HG02678 (cell line): ENCODE measurements around the gene TTBK1.

Experiments used
- ATAC-seq: cut with Tn5 transposase; IDR thresholded peaks from one replicate; pipeline ENCODE4 v1.9.1; 2021; ENCODE audit warnings: mild to moderate bottlenecking, moderate library complexity; ENCODE audit not compliant: unreplicated experiment

TTBK1 gene

DNA sequence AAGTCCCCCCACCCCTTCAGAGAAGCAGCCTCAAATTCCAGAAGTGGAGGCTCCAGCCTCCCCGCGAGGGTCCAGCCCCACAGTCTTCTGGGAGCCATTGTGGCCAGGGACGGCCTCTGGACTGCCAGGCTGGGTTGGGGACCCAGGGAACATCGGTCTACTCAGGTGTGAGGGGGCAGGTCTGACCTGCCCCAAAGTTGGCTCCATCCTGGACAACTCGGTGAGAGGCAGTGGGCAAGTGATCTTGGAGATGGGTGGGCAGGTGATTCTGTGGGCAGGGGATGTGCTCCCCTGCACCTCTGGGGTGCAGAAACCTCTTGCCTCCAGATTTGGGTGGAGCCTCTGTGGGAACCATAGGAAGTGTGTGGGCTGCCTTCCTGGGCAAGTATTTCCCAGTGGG is 42.6 kb downstream of the TTBK1 start:
- ATAC-seq: no peak

DNA sequence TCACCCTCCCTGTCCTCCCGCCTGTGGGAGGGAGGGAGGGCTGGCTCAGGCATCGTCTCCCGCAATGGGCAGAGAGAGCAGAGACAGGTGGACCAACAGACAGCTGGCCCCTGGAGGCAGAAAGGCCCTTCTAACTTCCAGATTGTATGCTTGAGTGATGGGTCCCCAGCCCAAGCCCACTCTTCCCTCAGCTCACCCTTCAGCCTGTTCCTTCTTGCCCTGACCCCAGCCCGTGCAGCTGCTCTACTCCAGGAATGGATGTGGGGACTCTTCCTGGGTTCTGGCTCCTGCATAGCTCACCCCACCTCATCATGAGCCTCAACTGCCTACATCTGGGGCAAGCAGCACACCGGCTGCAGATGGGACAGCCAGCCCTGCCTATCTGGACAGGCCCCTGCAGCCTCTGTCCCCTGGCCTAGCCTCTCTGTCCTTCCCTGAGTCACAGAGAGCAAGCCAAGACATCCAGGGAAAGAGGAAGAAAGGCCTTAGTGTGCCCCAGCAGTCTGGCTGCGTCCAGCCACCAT is 43.2 kb downstream of the TTBK1 start:
- no peak for ATAC-seq

DNA sequence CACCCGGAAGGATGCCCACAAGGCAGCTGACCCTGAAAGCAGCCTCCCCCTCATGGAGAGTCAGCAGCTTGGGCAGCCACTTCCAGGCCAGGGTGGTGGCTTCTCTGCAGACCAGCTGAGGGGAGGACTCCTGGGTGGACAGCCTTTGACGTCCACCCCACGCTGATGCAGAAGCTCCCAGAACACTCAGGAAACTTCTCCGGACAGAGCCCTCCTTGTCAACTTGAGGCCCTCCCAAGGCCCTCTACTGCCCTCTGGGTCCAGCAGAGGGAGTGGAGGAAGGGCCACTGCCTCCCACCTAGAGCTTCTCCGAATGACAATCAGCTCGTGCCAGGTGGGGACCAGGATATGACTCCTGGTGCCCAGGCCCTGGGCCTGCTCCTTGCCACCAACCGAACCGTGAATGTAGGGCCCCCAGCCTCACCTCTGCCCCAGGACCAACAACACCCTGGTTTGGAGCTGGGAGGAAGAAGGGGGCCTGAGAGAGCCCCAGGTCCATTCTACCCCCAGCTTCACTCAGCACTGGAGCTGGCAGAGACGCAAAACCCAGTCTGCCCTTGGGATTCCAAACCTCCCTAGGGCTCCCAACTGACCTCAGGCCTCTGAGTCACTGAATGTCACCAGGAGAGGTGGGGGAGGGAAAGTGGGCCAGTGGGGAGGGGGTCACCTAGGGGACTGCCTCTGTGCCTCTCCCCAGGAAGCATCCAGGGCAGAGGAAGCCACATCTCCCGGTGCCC is 43.9 kb downstream of the TTBK1 start:
- ATAC-seq: no peak

DNA sequence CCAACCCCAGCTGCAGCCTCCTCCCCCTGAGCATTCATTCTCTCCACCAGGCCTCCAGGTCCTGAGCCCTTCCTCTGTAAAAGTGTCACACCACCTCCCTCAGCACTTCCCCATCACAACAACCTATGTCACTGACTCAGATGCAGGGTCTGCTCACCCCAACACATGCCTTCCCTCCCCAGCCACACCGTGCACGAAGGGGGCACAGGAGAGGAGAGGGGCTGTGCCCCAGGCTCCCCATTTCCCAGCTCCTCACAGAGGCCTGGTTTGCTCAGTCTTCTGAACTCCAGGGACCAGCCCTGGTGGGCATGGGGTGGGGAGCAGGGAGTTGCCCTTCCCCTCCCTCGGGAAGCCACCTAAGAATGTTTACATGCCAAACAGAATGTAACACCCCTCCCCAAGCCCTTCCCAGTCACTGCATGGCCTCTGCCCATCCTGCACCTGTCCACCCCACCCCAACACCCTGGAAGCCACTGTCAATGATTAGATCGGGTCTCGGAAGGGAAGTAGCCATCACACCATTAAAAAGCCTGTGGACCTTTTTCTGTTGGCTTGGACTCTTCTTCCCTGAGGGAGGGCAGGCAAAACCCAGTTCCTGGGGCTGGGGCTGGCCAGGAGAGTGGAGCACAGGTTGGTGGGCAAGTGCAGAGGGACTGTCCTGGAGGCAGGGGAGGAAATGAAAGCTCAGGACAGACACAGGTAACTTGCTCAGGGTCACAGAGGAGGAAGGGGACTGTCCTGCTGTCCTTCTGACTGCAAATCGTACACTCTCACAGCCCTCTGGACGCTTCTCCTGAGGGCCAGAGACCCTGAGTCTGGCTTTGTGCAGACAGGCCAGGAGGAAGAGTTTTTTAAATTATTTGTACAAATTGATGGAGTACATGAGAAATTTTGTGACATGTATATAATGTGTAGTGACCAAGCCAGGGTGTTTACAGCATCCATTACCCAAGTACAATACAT is 44.7 kb downstream of the TTBK1 start:
- no peak for ATAC-seq

DNA sequence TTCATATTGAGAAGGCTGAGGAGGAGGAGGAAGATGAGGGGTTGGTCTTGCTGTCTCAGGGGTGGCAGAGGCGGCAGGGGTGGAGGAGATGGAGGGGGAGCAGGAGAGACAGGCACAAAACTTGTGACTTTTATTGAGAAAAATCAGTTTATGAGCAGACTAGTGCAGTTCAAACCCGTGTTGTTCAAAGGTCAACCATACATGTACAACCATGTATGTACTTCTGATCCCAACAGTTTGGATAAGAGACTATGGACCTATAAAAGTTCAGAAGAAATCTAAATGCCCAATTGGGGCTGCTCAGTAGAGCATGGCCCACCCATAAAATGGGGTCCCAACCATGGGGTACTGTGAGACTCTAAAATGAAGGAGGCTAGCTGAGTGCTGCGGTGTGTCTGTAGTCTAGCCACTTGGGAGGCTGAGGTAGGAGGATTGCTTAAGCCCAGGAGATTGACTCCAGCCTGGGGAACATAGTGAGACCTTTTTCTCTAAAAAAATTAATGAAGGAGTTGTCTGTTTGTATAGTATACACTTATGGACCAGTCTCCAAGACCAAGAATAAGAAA is 47.1 kb downstream of the TTBK1 start:
- ATAC-seq: no peak

DNA sequence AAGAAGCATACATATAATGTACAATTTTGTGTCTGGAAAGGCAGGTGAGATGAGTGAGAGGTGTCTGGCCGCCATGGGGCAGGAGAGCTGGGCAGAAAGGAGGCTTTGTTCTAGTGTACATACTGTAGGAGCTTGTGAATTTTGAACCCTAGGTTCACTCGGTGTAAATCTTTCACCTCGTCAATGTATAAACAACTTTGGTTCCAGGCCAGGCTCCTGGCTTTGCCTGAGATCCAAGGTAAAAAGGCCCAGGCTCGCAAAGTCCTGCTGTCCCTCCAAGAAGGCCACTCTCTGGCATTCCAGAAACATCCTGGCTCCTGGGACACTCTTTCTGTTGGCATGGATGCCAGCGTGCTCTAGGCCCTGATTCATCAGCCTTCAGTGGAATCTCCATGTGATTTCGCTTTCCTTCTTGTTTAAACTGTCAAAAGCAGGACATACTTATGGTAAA is 47.6 kb downstream of the TTBK1 start:
- ATAC-seq: no peak

DNA sequence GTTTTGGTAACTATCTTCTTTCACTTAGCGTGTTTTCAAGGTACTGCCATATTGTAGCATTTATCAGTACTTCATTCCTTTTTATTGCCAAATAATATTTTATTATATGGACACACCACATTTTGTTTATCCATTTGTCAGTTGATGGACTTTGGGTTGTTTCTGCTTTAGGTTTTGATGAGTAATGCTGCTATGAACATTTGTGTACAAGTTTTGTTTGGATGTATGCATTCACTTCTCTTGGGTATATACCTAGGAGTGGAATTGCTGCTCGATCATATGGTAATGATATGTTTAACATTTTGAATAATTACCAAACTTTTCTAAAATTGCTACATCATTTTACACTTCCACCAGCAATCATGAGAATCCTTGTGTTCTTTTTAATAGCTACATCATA is 48.4 kb downstream of the TTBK1 start:
- no peak for ATAC-seq

DNA sequence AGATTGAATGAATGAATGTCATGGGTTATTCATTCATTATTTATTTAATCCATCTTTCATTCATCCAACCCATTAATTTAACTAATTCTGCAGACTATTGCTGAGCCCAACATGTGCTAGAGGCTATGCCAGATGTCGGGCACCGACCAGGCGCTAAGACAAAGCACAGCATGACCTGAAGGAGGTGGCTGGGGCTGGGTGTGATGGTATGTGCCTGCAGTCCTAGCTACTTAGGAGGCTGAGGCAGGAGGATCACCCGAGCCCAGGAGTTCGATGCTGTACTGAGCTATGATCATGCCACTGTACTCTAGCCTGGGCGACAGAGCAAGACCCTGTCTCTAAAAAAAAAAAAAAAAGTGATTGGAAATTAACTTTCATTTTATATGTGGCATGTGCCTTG is 49.1 kb downstream of the TTBK1 start:
- ATAC-seq: no peak

DNA sequence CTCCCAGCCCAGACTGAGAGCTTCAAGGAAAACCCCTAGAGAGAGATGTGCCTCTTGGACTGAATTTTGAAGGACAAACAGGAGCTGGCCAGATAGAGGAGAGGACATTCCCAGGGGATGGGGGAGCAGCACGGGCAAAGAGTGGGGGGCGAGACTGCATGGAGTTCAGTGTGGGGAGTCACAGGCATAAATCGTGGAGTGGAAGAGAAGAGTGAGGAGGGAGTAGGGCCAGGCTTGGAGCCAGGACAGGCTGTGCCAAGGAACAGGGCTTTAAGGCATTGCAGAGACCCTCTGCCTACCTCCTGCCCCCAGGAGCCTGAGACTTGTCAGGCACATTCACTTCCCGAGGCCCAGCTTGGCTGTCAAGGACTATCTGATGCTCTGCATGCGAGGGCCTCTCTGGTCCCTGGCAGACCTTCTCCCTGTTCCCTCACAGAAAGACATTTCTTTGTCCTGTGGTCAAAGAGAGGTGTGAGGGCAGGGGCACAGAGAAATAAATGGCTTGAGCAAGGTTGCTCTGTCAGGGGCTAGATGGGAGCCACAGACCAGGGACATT is 49.6 kb downstream of the TTBK1 start:
- ATAC-seq: no peak

DNA sequence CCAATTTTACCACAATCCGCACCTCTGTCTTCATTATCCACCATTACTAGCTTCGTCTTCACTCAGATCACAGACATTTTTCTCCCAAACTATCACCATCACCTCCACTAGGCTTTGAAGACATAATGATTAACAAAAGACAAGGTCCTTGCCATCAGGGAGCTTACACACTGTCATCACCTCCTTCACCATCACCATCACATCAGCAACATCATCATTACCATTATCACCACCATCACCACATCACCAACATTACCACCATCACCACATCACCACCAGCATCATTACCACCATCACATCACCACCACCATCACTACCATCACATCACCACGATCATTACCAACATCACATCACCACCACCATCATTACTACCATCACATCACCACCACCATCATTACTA is 50.4 kb downstream of the TTBK1 start:
- ATAC-seq: no peak

DNA sequence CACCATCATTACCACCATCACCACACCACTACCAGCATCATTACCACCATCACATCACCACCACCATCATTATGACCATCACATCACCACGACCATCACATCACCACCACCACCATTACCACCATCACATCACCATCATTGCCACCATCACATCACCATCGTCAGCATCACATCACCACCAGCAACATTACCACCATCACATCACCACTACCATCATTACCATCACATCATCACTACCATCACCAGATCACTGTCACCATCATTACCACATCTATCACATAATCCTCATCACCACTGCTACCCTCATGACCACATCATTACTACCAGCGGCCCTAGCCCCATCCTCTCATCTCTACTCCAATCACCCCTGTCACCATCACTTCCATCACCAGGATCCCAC is 51.3 kb downstream of the TTBK1 start:
- ATAC-seq: no peak

DNA sequence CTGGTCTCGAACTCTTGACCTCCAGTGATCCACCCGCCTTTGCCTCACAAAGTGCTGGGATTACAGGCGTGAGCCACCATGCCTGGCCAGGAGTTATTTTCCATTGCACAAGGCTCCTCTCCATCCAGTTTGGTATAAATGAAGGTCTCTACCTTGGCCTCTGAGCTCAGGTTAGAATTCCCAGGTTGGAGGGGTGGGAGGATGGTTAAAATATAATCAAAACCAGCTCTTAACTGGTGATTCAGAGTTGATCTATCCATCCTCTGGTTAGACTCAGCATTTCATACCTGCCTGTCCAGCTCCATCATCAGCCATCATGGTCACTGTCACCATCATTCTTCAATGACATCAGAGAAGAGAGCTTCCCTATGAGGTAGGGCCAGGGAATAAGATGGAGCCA is 52.2 kb downstream of the TTBK1 start:
- no peak for ATAC-seq

DNA sequence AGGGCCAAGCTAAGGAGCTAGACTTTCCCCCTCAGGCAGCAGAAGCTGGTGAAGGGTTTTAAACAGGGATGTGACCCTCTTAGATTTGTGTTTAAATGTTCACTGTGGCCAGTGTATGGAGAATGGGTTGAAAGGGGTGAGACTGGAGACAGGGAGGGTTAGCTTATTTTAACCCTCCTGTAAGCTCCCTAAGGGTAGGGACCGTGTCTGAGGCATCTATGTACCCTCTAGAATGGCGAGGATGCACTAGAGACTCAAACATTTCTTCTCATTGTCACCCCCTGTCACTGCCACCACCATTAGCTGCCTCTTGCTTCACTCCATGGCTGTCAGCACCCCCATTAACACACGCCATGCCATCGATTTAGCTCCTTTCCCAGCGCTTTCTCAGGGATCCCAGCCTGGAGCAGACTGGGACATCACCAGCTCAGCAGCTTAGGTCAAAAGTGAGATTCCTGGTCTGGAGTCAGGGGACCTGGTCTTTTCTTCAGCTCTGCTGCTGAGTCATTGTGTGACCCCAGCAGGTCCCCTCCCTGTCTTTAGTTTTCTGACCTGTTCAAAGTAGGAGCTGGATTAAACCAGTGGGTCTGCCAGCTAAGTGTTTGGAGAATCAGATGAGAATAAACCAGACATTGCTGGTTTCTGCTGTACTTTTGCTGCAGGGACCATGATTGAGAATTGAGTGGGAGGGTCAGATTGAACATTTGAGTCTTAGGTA is 53.7 kb downstream of the TTBK1 start:
- no peak for ATAC-seq

DNA sequence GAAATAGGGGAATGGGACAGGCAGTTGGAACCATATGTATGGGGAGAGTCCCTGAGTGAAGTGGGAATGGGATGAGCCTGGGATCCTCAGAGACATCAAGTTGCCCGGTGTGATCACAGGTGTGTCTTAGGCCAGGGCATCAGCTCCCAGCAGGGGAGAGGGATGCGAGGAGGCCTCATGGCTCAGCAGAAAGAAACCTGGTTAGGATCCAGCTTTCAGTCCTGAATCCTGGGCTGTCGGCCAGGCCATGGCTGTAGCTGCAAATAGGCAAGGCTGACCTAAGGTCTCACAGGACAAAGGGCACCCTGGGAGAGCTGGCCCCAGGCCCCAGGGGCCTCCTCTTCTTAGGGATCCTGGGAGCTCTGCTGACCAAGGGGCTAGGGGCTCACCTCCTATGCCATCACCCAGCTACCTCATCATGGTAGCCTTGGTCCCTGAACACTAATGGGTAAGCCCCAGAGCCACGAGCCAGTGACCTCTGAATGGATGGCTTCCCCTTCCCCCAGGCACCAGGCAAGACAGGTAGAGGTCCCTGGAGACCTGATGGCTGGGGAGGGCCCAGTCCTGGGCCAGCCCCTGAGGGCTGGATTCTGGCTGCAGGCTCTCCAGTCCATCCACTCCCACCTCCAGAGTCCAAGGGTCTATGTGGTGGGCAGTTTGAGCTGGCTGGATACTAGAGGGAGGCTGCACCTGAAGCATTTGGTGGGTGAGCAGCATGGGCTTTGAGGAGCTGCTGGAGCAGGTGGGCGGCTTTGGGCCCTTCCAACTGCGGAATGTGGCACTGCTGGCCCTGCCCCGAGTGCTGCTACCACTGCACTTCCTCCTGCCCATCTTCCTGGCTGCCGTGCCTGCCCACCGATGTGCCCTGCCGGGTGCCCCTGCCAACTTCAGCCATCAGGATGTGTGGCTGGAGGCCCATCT is 54.6 kb downstream of the TTBK1 start, which contains the start of gene SLC22A7:
SLC22A7 (plus strand) TSS at position 617 of the 921 bp plus-strand sequence; CDS start at position 716, 99 bp downstream.
- no peak for ATAC-seq

DNA sequence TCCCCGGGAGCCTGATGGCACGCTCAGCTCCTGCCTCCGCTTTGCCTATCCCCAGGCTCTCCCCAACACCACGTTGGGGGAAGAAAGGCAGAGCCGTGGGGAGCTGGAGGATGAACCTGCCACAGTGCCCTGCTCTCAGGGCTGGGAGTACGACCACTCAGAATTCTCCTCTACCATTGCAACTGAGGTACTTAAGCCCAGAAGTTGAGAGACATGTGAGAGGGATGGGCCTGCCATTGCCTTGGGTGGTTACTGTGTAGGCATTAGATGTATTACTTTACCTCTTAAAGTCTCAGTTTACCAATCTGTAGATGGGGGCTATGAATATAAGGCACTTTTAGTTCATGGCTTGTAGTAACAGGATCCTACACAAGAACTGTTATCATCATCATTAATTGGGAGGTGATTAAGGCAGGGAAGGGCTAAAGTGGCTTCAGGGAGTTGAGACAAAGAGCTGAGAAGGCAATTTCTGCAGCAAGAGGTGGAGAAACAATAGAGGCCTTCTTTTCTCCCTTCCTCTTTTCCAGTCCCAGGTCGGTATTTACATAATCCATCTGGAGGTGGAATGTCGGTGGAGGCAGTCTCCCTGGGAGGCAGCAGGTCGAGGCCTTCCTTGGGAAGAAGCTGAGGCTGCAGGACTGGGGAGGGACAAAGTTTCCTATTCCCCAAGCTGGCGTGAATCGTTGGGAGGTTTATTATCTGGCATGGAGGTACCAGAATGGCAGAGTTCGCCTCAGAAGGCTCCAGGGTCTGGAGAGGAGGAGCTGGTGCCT is 55.5 kb downstream of the TTBK1 start:
- ATAC-seq: no peak

DNA sequence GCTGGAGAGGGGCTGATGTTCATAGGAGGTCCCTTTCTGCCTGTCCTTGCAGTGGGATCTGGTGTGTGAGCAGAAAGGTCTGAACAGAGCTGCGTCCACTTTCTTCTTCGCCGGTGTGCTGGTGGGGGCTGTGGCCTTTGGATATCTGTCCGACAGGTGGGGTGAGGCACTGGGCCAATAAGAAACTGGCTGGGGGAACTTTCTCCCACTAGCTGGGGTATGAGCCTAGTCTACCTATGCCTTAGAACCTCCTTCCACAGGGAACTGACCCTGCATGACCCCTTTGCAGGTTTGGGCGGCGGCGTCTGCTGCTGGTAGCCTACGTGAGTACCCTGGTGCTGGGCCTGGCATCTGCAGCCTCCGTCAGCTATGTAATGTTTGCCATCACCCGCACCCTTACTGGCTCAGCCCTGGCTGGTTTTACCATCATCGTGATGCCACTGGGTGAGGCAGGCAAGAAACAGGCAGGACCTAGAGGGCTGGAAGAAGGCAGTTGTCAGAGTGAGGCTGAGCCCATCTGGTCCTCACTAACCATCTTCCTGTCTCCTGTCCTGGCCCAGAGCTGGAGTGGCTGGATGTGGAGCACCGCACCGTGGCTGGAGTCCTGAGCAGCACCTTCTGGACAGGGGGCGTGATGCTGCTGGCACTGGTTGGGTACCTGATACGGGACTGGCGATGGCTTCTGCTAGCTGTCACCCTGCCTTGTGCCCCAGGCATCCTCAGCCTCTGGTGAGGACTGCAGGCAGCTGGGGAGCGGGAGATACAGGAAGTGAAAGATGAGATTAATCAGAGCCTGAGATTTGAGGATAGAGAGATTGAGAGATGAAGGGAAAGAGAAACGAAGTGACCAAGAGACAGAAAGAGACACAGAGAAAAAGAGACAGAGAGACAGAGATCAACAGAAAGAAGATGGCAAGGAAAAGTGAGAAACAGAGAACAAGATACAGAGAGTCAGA is 56.3 kb downstream of the TTBK1 start:
- ATAC-seq: no peak

DNA sequence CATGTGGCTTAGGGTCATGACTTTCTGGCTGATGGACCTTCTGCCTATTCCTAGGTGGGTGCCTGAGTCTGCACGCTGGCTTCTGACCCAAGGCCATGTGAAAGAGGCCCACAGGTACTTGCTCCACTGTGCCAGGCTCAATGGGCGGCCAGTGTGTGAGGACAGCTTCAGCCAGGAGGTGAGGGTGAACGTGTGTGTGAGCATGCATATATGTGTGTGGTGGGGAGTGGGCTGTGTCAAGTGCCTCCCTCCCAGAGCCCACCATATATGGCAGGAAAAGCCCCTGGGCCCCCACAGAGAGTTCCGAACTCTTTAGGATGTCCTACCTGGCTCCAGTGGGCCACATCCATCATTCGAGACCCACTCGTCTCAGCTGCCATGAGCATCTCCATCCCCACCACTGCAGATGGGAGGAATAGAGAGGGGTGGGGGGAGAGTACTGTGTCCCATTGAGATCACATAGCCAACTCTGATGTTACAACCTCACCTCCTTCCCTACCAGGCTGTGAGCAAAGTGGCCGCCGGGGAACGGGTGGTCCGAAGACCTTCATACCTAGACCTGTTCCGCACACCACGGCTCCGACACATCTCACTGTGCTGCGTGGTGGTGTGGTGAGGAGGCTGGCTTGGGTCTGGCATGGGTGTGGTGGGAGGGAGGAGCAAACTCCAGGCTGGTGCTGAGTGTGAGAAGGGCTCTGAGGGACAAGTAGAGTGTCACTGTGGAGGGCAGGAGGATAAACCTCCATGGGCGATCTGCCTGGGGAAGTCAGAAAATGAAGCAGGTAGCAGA is 58.0 kb downstream of the TTBK1 start:
- ATAC-seq: no peak
